Ovary (tissue), 3 donors: ENCODE measurements around the gene PNMA8A.

Source experiments
- EP300 ChIP-seq: sonication (generic); formaldehyde crosslinking; IDR thresholded peaks from one replicate; pipeline ENCODE4 v1.6.1; 2017; ENCODE audit warnings: antibody characterized with exemption
- POLR2A ChIP-seq: fragments of 450-650 bp; IDR thresholded peaks from one replicate; pipeline ENCODE4 v1.6.1; 2017; ENCODE audit warnings: antibody characterized with exemption, mild to moderate bottlenecking, moderate library complexity
- TF ChIP-seq, protein P1 (sequence below), 3 donors: fragments of 450-650 bp in 2 of 3; fragments of 200-600 bp in 1 of 3; IDR thresholded peaks; one replicate each; pipeline versions ENCODE4 v1.5.1 to v1.8.0; 2016 to 2022; ENCODE audit warnings: antibody characterized with exemption in 3 of 3, mild to moderate bottlenecking in 1 of 3
- donor health status: DM: no; HTN: no; CAD: no.

- TF ChIP-seq EP300, result no peak
- TF ChIP-seq POLR2A, result no peak
- TF ChIP-seq, protein P1, sequence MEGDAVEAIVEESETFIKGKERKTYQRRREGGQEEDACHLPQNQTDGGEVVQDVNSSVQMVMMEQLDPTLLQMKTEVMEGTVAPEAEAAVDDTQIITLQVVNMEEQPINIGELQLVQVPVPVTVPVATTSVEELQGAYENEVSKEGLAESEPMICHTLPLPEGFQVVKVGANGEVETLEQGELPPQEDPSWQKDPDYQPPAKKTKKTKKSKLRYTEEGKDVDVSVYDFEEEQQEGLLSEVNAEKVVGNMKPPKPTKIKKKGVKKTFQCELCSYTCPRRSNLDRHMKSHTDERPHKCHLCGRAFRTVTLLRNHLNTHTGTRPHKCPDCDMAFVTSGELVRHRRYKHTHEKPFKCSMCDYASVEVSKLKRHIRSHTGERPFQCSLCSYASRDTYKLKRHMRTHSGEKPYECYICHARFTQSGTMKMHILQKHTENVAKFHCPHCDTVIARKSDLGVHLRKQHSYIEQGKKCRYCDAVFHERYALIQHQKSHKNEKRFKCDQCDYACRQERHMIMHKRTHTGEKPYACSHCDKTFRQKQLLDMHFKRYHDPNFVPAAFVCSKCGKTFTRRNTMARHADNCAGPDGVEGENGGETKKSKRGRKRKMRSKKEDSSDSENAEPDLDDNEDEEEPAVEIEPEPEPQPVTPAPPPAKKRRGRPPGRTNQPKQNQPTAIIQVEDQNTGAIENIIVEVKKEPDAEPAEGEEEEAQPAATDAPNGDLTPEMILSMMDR (IDR thresholded peaks at IDR 0.05), result no peak
Observed at GRCh38 chr19:46452186-46452585, 19.2 kb downstream of the PNMA8A start.
